Endothelial cell (in vitro differentiated cells): ENCODE data around the gene PDZRN4. TPM values are rescaled to one million over a fixed set of nuclear protein-coding genes. Genes with fewer than 3 reads are reported as not detected.

Experiments
- DNase-seq: peaks from one replicate; pipeline ENCODE4 v3.0.0; 2021; ENCODE audit warnings: low spot score
- H3K27ac Mint-ChIP-seq: one replicate; pipeline ENCODE4 v1.8.0; 2021; ENCODE audit warnings: mixed read lengths, inconsistent platforms; ENCODE audit not compliant: unreplicated experiment
- H3K27me3 Mint-ChIP-seq: one replicate; pipeline ENCODE4 v1.8.0; 2021; ENCODE audit warnings: mild to moderate bottlenecking, moderate library complexity, mixed read lengths, inconsistent platforms; ENCODE audit not compliant: unreplicated experiment
- H3K36me3 Mint-ChIP-seq: one replicate; pipeline ENCODE4 v1.8.0; 2021; ENCODE audit warnings: mild to moderate bottlenecking, low read depth, mixed read lengths, inconsistent platforms; ENCODE audit not compliant: unreplicated experiment
- H3K4me1 Mint-ChIP-seq: one replicate; pipeline ENCODE4 v1.8.0; 2021; ENCODE audit warnings: mild to moderate bottlenecking, mixed read lengths, inconsistent platforms; ENCODE audit not compliant: unreplicated experiment
- H3K4me3 Mint-ChIP-seq: one replicate; pipeline ENCODE4 v1.8.0; 2021; ENCODE audit warnings: mild to moderate bottlenecking, mixed read lengths, inconsistent platforms; ENCODE audit not compliant: unreplicated experiment
- H3K9me3 Mint-ChIP-seq: one replicate; pipeline ENCODE4 v1.8.0; 2021; ENCODE audit warnings: mixed read lengths, inconsistent platforms; ENCODE audit not compliant: unreplicated experiment
- CTCF ChIP-seq: fragments of 200-600 bp; sonication (generic); IDR thresholded peaks from one replicate; pipeline ENCODE4 v1.5.0; 2021; ENCODE audit warnings: antibody characterized with exemption; ENCODE audit not compliant: unreplicated experiment
- long read RNA-seq: library from polyadenylated mRNA; unstranded; transcript quantifications from one replicate; pipeline ENCODE4 v2.0.0, GENCODE V29; 2020; ENCODE audit not compliant: unreplicated experiment
- total RNA-seq: library from RNA; stranded (reverse); fragmentation: NEBNext Ultra II Directional; extraction: Animal tissue kit (Norgen Biotek cat#: 25700); gene quantifications from one replicate; pipeline ENCODE4 v1.2.1, GENCODE V29; 2021; ENCODE audit not compliant: unreplicated experiment

The PDZRN4 gene
- total RNA-seq = not detected
- long read RNA-seq = 0 reads

GRCh38 chr12:41188058-41188840 is at the start of gene PDZRN4:
Gene PDZRN4, plus strand, starts transcription at chr12:41188320.
- Mint-ChIP-seq H3K36me3 (no peaks in the 10 kb centered on the region), H3K27ac (no peak within 1 kb of the TSS), H3K27me3 (peaks cover 7% of the 10 kb centered on the region), H3K9me3 (no peaks in the 10 kb centered on the region), H3K4me1 (peaks cover 16% of the 10 kb centered on the region), H3K4me3 (peak within 1 kb of the TSS; percentile 71)
- peak; percentile 45 for DNase-seq
- no peak for TF ChIP-seq CTCF

- no peaks in the 10 kb centered on the region for H3K4me1 Mint-ChIP-seq
- H3K27me3 Mint-ChIP-seq = no peaks in the 10 kb centered on the region
- H3K4me3 Mint-ChIP-seq = no peak overlapping the region
- H3K36me3 Mint-ChIP-seq = no peaks in the 10 kb centered on the region
- no peaks in the 10 kb centered on the region for H3K9me3 Mint-ChIP-seq
- H3K27ac Mint-ChIP-seq = no peak overlapping the region
- TF ChIP-seq CTCF = no peak
- no peak for DNase-seq
These were observed 48.0 kb upstream of the PDZRN4 start for GRCh38 chr12:41140117-41140516.

- H3K36me3 Mint-ChIP-seq = no peaks in the 10 kb centered on the region
- no peak overlapping the region for H3K4me3 Mint-ChIP-seq
- TF ChIP-seq CTCF = no peak
- no peak for DNase-seq
- no peaks in the 10 kb centered on the region for H3K27me3 Mint-ChIP-seq
- no peaks in the 10 kb centered on the region for H3K9me3 Mint-ChIP-seq
- no peaks in the 10 kb centered on the region for H3K4me1 Mint-ChIP-seq
- no peak overlapping the region for H3K27ac Mint-ChIP-seq
These were observed 47.0 kb upstream of the PDZRN4 start for GRCh38 chr12:41141104-41141503.

GRCh38 chr12:41142376-41142775 is 45.7 kb upstream of the PDZRN4 start:
- TF ChIP-seq CTCF = no peak
- Mint-ChIP-seq H3K4me1 (no peaks in the 10 kb centered on the region), H3K9me3 (no peaks in the 10 kb centered on the region), H3K4me3 (no peak overlapping the region), H3K36me3 (no peaks in the 10 kb centered on the region), H3K27ac (no peak overlapping the region), H3K27me3 (no peaks in the 10 kb centered on the region)
- no peak for DNase-seq

GRCh38 chr12:41151793-41152192 is 36.3 kb upstream of the PDZRN4 start:
- Mint-ChIP-seq H3K9me3 (no peaks in the 10 kb centered on the region), H3K27ac (no peak overlapping the region), H3K27me3 (no peaks in the 10 kb centered on the region), H3K36me3 (no peaks in the 10 kb centered on the region), H3K4me3 (no peak overlapping the region), H3K4me1 (no peaks in the 10 kb centered on the region)
- DNase-seq = no peak
- no peak for TF ChIP-seq CTCF
